Peyer's patch (tissue), 4 donors: ENCODE measurements around the gene NEK4. TPM values are rescaled to one million over a fixed set of nuclear protein-coding genes. Genes with fewer than 3 reads are reported as not detected.

Source experiments
- DNase-seq, 3 donors: peaks; one replicate each; pipeline ENCODE4 v3.0.0-alpha.2; 2017 to 2019
- H3K27ac ChIP-seq, 4 donors: fragments of 200-600 bp; sonication (generic); one replicate each; pipeline ENCODE4 v1.5.1; 2016 to 2019
- H3K27me3 ChIP-seq, 2 donors: fragments of 200-600 bp; sonication (generic); one replicate each; pipeline ENCODE4 v1.5.1; 2019
- H3K36me3 ChIP-seq, 3 donors: fragments of 200-600 bp; sonication (generic); one replicate each; pipeline ENCODE4 v1.5.1; 2016 to 2019
- H3K4me1 ChIP-seq, 4 donors: fragments of 200-600 bp; sonication (generic); one replicate each; pipeline ENCODE4 v1.5.1; 2016 to 2019
- H3K4me3 ChIP-seq, 4 donors: fragments of 200-600 bp; sonication (generic); 1 replicate in 3 of 4; 2 replicates in 1 of 4; pipeline ENCODE4 v1.5.1; 2016 to 2019; ENCODE audit warnings: mild to moderate bottlenecking in 1 of 4
- H3K9me3 ChIP-seq, 4 donors: fragments of 200-600 bp; sonication (generic); one replicate each; pipeline ENCODE4 v1.5.1; 2016 to 2019; ENCODE audit warnings: mild to moderate bottlenecking in 1 of 4
- CTCF ChIP-seq, 6 experiments: fragments of 450-650 bp in 4 of 6; fragments of 200-600 bp in 2 of 6; sonication (generic) in 1 of 6; IDR thresholded peaks; one replicate each; pipeline ENCODE4 v1.5.1; 2017 to 2019; ENCODE audit warnings: antibody characterized with exemption in 6 of 6, mild to moderate bottlenecking in 3 of 6, moderate library complexity in 1 of 6
- POLR2A ChIP-seq, 2 donors: fragments of 450-650 bp; IDR thresholded peaks; one replicate each; pipeline ENCODE4 v1.5.1; 2017; ENCODE audit warnings: antibody characterized with exemption in 2 of 2, mild to moderate bottlenecking in 2 of 2, moderate library complexity in 2 of 2
- total RNA-seq, 4 donors: library from RNA; depleted of rRNA; stranded (reverse); fragments of >200 nt; gene quantifications; one replicate each; pipeline ENCODE4 v1.1.0, GENCODE V29; 2016

Gene NEK4
- total RNA-seq, 4 donors from 2014 or later, result 16.5 to 39.6 (median 20.6) TPM

GRCh38 chr3:52695798-52696671 lies 74.7 kb downstream of the NEK4 start:
- Histone ChIP-seq H3K4me3 (no peak overlapping the region), H3K27me3 (no peaks in the 10 kb centered on the region), H3K9me3 (no peaks in the 10 kb centered on the region), H3K36me3 (peaks cover 0 to 89% (median 7%) of the 10 kb centered on the region in 3 donors), H3K4me1 (no peaks in the 10 kb centered on the region), H3K27ac (no peak overlapping the region)
- TF ChIP-seq POLR2A (IDR thresholded peaks at IDR 0.05) (no peak), CTCF (IDR thresholded peaks at IDR 0.05) (no peak)
- DNase-seq, result no peak

GRCh38 chr3:52694528-52695189 lies 76.1 kb downstream of the NEK4 start:
- H3K27me3 ChIP-seq, result no peaks in the 10 kb centered on the region
- H3K4me3 ChIP-seq, result no peak overlapping the region
- no peak for DNase-seq
- no peaks in the 10 kb centered on the region for H3K4me1 ChIP-seq
- no peak for TF ChIP-seq POLR2A (IDR thresholded peaks at IDR 0.05)
- TF ChIP-seq CTCF (IDR thresholded peaks at IDR 0.05), result no peak
- no peak overlapping the region for H3K27ac ChIP-seq
- H3K36me3 ChIP-seq, result peaks cover 0 to 99% (median 7%) of the 10 kb centered on the region in 3 donors
- no peaks in the 10 kb centered on the region for H3K9me3 ChIP-seq

- H3K27me3 ChIP-seq, result no peaks in the 10 kb centered on the region
- no peaks in the 10 kb centered on the region for H3K4me1 ChIP-seq
- H3K9me3 ChIP-seq, result no peaks in the 10 kb centered on the region
- no peak for DNase-seq
- H3K36me3 ChIP-seq, result peaks cover 0 to 100% (median 7%) of the 10 kb centered on the region in 3 donors
- no peak overlapping the region for H3K27ac ChIP-seq
- no peak overlapping the region for H3K4me3 ChIP-seq
- TF ChIP-seq CTCF (IDR thresholded peaks at IDR 0.05) (no peak), POLR2A (IDR thresholded peaks at IDR 0.05) (no peak)
These were observed 77.7 kb downstream of the NEK4 start for GRCh38 chr3:52693071-52693470.

- no peak for TF ChIP-seq CTCF (IDR thresholded peaks at IDR 0.05)
- no peak for TF ChIP-seq POLR2A (IDR thresholded peaks at IDR 0.05)
- Histone ChIP-seq H3K27me3 (no peaks in the 10 kb centered on the region), H3K36me3 (peaks cover 0 to 83% (median 0%) of the 10 kb centered on the region in 3 donors), H3K9me3 (no peaks in the 10 kb centered on the region), H3K4me3 (no peak overlapping the region), H3K27ac (no peak overlapping the region), H3K4me1 (peaks cover 0 to 8% (median 2%) of the 10 kb centered on the region in 4 donors)
- no peak for DNase-seq
These were observed 80.2 kb downstream of the NEK4 start for GRCh38 chr3:52690560-52690959.

- no peak for DNase-seq
- TF ChIP-seq CTCF (IDR thresholded peaks at IDR 0.05), result no peak
- TF ChIP-seq POLR2A (IDR thresholded peaks at IDR 0.05), result no peak
- Histone ChIP-seq H3K36me3 (peaks cover 0 to 69% (median 0%) of the 10 kb centered on the region in 3 donors), H3K27ac (no peak overlapping the region), H3K27me3 (no peaks in the 10 kb centered on the region), H3K9me3 (no peaks in the 10 kb centered on the region), H3K4me3 (no peak overlapping the region), H3K4me1 (peaks cover 0 to 15% (median 2%) of the 10 kb centered on the region in 4 donors)
These were observed 81.6 kb downstream of the NEK4 start for GRCh38 chr3:52689151-52689550.
